Vagina (tissue), 2 donors: Measurements from ENCODE around the gene ELOVL5.

Experiments used
- CTCF ChIP-seq, 3 experiments: fragments of 450-650 bp in 2 of 3; fragments of 200-600 bp in 1 of 3; sonication (generic) in 1 of 3; IDR thresholded peaks; one replicate each; pipeline ENCODE4 v1.5.1; 2017 to 2019; ENCODE audit warnings: antibody characterized with exemption in 3 of 3, mild to moderate bottlenecking in 2 of 3, moderate library complexity in 2 of 3
- POLR2A ChIP-seq, 2 donors: fragments of 450-650 bp; IDR thresholded peaks; one replicate each; pipeline ENCODE4 v1.6.1; 2017; ENCODE audit warnings: antibody characterized with exemption in 2 of 2, mild to moderate bottlenecking in 2 of 2, moderate library complexity in 2 of 2

- TF ChIP-seq CTCF (IDR thresholded peaks at IDR 0.05) (no peak), POLR2A (IDR thresholded peaks at IDR 0.05) (no peak)
These were observed 90.5 kb downstream of the ELOVL5 start for GRCh38 chr6:53258076-53258773.
